Activated CD8-positive, alpha-beta memory T cell treated with anti-CD3 and anti-CD28 coated beads, Interleukin-2, amount 50 U/mL, for 4 hours (primary cell): ENCODE results near the gene PRRX2.

Source experiments
- DNase-seq: peaks from one replicate; pipeline ENCODE4 v3.0.0-alpha.2; 2020

Gene PRRX2

GRCh38 chr9:129685220-129685932, 19.9 kb downstream of the PRRX2 start:
- no peak for DNase-seq

- no peak for DNase-seq
Observed at GRCh38 chr9:129685933-129686259, 20.4 kb downstream of the PRRX2 start.

- DNase-seq = no peak
Observed at GRCh38 chr9:129686736-129687135, 21.3 kb downstream of the PRRX2 start.

- DNase-seq = no peak
Observed at GRCh38 chr9:129687391-129687790, 21.9 kb downstream of the PRRX2 start.

- DNase-seq = no peak
Observed at GRCh38 chr9:129688285-129689043, 23.0 kb downstream of the PRRX2 start.

GRCh38 chr9:129692534-129692933, 27.1 kb downstream of the PRRX2 start:
- DNase-seq = no peak

GRCh38 chr9:129693741-129694140, 28.3 kb downstream of the PRRX2 start:
- no peak for DNase-seq

- DNase-seq = no peak
Observed at GRCh38 chr9:129694243-129694646, 28.8 kb downstream of the PRRX2 start.

- no peak for DNase-seq
Observed at GRCh38 chr9:129695870-129696269, 30.4 kb downstream of the PRRX2 start.

GRCh38 chr9:129696944-129697655, 31.7 kb downstream of the PRRX2 start:
- no peak for DNase-seq

GRCh38 chr9:129697656-129698253, 32.3 kb downstream of the PRRX2 start:
- peak; percentile 25 for DNase-seq

GRCh38 chr9:129698254-129698757, 32.9 kb downstream of the PRRX2 start:
- DNase-seq = no peak

- no peak for DNase-seq
Observed at GRCh38 chr9:129701054-129701453, 35.6 kb downstream of the PRRX2 start.

- no peak for DNase-seq
Observed at GRCh38 chr9:129701549-129701948, 36.1 kb downstream of the PRRX2 start.

- no peak for DNase-seq
Observed at GRCh38 chr9:129702589-129703520, 37.4 kb downstream of the PRRX2 start.

GRCh38 chr9:129703667-129704355, 38.4 kb downstream of the PRRX2 start:
- DNase-seq = no peak

GRCh38 chr9:129704807-129705206, 39.4 kb downstream of the PRRX2 start:
- no peak for DNase-seq

- no peak for DNase-seq
Observed at GRCh38 chr9:129708793-129709192, 43.3 kb downstream of the PRRX2 start.

GRCh38 chr9:129709438-129710168, 44.2 kb downstream of the PRRX2 start:
- DNase-seq = no peak

GRCh38 chr9:129710169-129710453, 44.7 kb downstream of the PRRX2 start:
- DNase-seq = no peak
